ENCODE data around the gene ARHGAP35. TPM values are rescaled to one million over a fixed set of nuclear protein-coding genes. Genes with fewer than 3 reads are reported as not detected.

The ARHGAP35 gene
- total and polyA plus RNA-seq, 11 donors: 34.8 to 91.0 (median 76.5) TPM

DNA sequence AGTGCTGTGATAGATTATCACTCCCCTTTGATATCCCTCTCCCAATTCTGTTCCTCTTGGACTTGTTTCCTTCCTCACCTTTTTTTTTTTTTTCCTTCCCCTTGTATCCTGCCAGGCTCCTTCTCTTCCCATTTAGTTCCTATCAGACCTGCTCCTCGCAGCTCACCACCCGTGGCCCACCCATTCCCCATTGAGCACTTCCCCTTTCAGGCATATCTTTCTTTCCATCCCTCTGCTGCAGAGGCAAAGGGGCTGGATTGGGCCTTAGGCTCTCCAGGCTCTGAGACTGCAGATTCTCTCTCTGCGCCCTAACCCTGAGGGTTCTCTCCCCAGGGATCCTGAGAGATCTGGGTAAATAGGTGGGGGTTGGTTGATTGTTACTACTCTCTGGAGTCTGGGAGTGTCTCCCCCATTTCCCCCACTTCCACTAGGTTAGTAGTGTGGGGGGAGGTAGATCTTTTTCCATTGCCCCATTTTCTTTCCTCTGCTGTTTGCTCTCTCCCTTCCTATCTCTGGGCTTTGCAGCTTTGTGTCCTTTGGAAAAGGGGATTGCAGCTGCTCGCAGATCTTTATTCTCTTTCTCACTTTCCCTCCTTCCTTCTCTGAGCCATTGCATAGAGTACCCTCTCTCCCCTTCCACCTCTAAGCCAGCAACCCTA is 2.3 kb downstream of the ARHGAP35 start:
- Histone ChIP-seq H3K27ac (peak overlapping the region; percentile 14 to 100 (median 98)), H3K4me3 (peak overlapping the region in 10 of 12 donors; percentile 5 to 96 (median 87)), H3K4me1 (peaks cover 5 to 74% (median 55%) of the 10 kb centered on the region in 12 donors), H3K27me3 (no peaks in the 10 kb centered on the region), H3K9me3 (no peaks in the 10 kb centered on the region), H3K36me3 (no peaks in the 10 kb centered on the region)
- intact Hi-C loops (cut with DNase I): loop anchor here in 8 of 10 donors (5.0 to 10.0 kb wide), 6 partner anchors 39 to 242 kb away; no protein-coding TSS in a partner anchor
- 21 to 33% (median 32%) methylated on average over 4 of the region's 4 CpGs for WGBS, 4 donors
- ATAC-seq (no peak), DNase-seq (peak in 1 of 5 donors; percentile 5)
- TF ChIP-seq, protein P1, sequence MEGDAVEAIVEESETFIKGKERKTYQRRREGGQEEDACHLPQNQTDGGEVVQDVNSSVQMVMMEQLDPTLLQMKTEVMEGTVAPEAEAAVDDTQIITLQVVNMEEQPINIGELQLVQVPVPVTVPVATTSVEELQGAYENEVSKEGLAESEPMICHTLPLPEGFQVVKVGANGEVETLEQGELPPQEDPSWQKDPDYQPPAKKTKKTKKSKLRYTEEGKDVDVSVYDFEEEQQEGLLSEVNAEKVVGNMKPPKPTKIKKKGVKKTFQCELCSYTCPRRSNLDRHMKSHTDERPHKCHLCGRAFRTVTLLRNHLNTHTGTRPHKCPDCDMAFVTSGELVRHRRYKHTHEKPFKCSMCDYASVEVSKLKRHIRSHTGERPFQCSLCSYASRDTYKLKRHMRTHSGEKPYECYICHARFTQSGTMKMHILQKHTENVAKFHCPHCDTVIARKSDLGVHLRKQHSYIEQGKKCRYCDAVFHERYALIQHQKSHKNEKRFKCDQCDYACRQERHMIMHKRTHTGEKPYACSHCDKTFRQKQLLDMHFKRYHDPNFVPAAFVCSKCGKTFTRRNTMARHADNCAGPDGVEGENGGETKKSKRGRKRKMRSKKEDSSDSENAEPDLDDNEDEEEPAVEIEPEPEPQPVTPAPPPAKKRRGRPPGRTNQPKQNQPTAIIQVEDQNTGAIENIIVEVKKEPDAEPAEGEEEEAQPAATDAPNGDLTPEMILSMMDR (IDR thresholded peaks at IDR 0.05): no peak
- TF ChIP-seq POLR2A (IDR thresholded peaks at IDR 0.05): no peak

DNA sequence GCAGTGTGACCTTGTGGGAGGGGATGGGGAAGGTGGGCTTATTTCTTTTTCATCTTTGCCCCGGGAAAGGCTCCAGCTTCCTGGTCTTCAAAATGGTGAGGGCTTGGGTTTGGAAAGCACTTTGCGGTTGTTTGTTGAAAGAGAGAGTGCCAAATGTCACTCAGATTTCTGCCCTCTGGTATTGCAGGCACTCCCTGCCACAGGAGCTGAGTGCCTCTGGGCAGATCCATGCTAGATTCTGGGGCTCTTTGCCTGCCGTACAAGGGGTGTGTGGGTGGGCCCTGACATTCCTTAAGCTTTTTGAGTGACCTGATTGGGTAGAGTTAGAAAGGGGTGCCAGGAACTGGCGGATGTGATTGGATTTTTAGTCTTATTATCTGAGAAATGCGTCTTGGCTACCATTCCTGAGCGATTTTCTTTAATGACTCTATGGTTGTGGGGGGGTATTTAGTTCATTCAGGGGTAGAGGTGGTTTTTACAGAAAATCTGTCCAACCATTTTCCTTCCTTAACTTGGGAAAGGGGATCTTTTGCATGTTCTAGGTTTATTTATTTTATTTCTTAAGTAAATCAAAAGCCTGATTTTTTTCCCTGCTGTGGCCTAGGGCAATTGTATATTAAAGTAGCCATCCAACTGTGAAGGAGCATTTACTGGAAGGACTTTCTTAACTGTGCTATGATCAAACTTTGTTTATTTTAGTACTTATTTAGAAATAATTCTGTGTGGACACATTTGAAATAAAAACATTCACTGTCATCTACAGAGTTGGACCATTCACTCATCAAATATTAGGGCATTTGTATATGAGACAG is 3.2 kb downstream of the ARHGAP35 start:
- peak overlapping the region in 9 of 12 donors; percentile 72 to 96 (median 88) for H3K4me3 ChIP-seq

DNA sequence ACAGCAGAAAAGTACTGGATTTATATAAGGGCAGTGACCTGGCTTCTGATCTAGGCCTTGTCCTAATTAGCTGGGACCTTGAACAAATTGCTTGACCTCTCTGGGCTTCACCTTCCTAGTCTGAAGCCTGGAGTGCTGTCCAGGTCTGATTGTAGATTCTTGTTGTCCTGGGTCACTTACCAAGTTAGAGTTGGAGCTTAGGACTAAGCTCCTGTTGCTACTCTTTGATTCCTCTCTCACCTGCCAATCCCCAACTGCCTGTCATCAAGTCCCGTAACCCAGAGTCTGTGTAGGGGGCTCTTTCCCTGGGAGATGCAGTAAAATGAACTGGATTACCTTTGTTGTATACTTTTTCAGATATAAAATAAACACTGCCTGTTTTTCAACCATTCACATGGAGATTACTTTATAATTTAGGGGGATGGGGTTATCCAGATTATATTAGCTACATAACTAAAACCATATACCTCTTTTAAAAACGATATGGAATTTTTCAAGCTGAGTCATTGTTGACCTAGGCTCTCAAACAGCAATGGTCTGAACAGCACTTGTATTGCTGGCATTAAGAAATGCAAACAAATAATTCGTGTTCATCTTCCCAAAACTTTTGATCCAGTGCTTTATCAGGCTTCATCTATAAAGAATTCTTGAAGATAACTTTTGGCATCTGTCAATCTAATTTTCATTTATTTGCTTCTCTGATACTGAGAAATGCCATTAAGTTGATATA is 5.8 kb downstream of the ARHGAP35 start:
- H3K27me3 ChIP-seq: no peaks in the 10 kb centered on the region
- no peaks in the 10 kb centered on the region for H3K9me3 ChIP-seq
- TF ChIP-seq, protein P1 (IDR thresholded peaks at IDR 0.05): no peak
- no peak for TF ChIP-seq POLR2A (IDR thresholded peaks at IDR 0.05)
- no peak for DNase-seq
- H3K4me3 ChIP-seq: no peak overlapping the region
- H3K27ac ChIP-seq: peak overlapping the region in 9 of 12 donors; percentile 18 to 62 (median 25)
- no peaks in the 10 kb centered on the region for H3K36me3 ChIP-seq
- intact Hi-C loops (cut with DNase I): loop anchor here in 3 of 10 donors (5.0 to 10.0 kb wide), 4 partner anchors 36 to 238 kb away; no protein-coding TSS in a partner anchor
- peaks cover 5 to 78% (median 50%) of the 10 kb centered on the region in 12 donors for H3K4me1 ChIP-seq
- ATAC-seq: no peak
- WGBS, 4 donors: 32 to 41% (median 35%) methylated on average over 3 of the region's 3 CpGs

More for the DNA sequence above, 3.2 kb downstream of the ARHGAP35 start:
- TF ChIP-seq, protein P1 (IDR thresholded peaks at IDR 0.05): no peak
- no peak for TF ChIP-seq POLR2A (IDR thresholded peaks at IDR 0.05)
- ATAC-seq: no peak
- 19 to 26% (median 22%) methylated on average over 6 of the region's 6 CpGs for WGBS, 4 donors
- Histone ChIP-seq H3K4me1 (peaks cover 5 to 80% (median 55%) of the 10 kb centered on the region in 12 donors), H3K27ac (peak overlapping the region; percentile 14 to 100 (median 98)), H3K27me3 (no peaks in the 10 kb centered on the region), H3K9me3 (no peaks in the 10 kb centered on the region), H3K36me3 (no peaks in the 10 kb centered on the region)
- intact Hi-C loops (cut with DNase I): loop anchor here in 8 of 10 donors (5.0 to 10.0 kb wide), 6 partner anchors 38 to 241 kb away; no protein-coding TSS in a partner anchor
- peak in 1 of 5 donors; percentile 27 for DNase-seq
